ENCODE results near the gene AIG1. TPM values are rescaled to one million over a fixed set of nuclear protein-coding genes. Genes with fewer than 3 reads are reported as not detected.

Gene AIG1
- total and polyA plus RNA-seq, 2 donors (not counting 1 experiment from before 2014, with no cell fraction given), result 40.6 to 42.2 TPM

GRCh38 chr6:143346004-143346403, 285.3 kb downstream of the AIG1 start:
- H3K36me3 ChIP-seq (ENCODE audit: control insufficient read depth, insufficient read depth, low read length), result no peaks in the 10 kb centered on the region
- DNase-seq (ENCODE audit: low read depth in 2 of 2), result no peak
- H2AFZ ChIP-seq (ENCODE audit: low read length), result no peak overlapping the region
- H3K27ac ChIP-seq (ENCODE audit: insufficient read depth, low read length), result no peak overlapping the region
- no peaks in the 10 kb centered on the region for H3K79me2 ChIP-seq (ENCODE audit: control insufficient read depth, insufficient read depth, low read length)
- H3K4me1 ChIP-seq (ENCODE audit: control insufficient read depth, extremely low read depth, insufficient read depth, low read length), result no peaks in the 10 kb centered on the region
- no peak for TF ChIP-seq EZH2 (IDR thresholded peaks at IDR 0.05; ENCODE audit: low read length, missing control alignments)
- TF ChIP-seq, protein P1, sequence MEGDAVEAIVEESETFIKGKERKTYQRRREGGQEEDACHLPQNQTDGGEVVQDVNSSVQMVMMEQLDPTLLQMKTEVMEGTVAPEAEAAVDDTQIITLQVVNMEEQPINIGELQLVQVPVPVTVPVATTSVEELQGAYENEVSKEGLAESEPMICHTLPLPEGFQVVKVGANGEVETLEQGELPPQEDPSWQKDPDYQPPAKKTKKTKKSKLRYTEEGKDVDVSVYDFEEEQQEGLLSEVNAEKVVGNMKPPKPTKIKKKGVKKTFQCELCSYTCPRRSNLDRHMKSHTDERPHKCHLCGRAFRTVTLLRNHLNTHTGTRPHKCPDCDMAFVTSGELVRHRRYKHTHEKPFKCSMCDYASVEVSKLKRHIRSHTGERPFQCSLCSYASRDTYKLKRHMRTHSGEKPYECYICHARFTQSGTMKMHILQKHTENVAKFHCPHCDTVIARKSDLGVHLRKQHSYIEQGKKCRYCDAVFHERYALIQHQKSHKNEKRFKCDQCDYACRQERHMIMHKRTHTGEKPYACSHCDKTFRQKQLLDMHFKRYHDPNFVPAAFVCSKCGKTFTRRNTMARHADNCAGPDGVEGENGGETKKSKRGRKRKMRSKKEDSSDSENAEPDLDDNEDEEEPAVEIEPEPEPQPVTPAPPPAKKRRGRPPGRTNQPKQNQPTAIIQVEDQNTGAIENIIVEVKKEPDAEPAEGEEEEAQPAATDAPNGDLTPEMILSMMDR (conservative IDR thresholded peaks at IDR 0.05 in 1 of 2, IDR thresholded peaks at IDR 0.05 in 1 of 2; ENCODE audit: low read depth in 1 of 2, low read length in 2 of 2), result no peak
- H3K9me3 ChIP-seq (ENCODE audit: control insufficient read depth, insufficient read depth, low read depth, low read length), result no peaks in the 10 kb centered on the region
- H4K20me1 ChIP-seq (ENCODE audit: control insufficient read depth, extremely low read depth, insufficient read depth, low read length), result no peaks in the 10 kb centered on the region
- no peak overlapping the region for H3K9ac ChIP-seq (ENCODE audit: insufficient read depth, low read length)
- H3K27me3 ChIP-seq (ENCODE audit: control insufficient read depth, insufficient read depth, low read length), result no peaks in the 10 kb centered on the region
- no peak overlapping the region for H3K4me2 ChIP-seq (ENCODE audit: extremely low read depth, insufficient read depth, low read length)
- H3K4me3 ChIP-seq (replicated peaks in 1 of 4; ENCODE audit: control extremely low read depth in 1 of 4, insufficient read depth in 1 of 4, low read depth in 3 of 4, low read length in 4 of 4), result no peak overlapping the region

GRCh38 chr6:143348531-143348930, 287.8 kb downstream of the AIG1 start:
- TF ChIP-seq, protein P1 (conservative IDR thresholded peaks at IDR 0.05 in 1 of 2, IDR thresholded peaks at IDR 0.05 in 1 of 2; ENCODE audit: low read depth in 1 of 2, low read length in 2 of 2), result no peak
- no peak for TF ChIP-seq EZH2 (IDR thresholded peaks at IDR 0.05; ENCODE audit: low read length, missing control alignments)
- Histone ChIP-seq H3K4me2 (ENCODE audit: extremely low read depth, insufficient read depth, low read length) (no peak overlapping the region), H3K79me2 (ENCODE audit: control insufficient read depth, insufficient read depth, low read length) (no peaks in the 10 kb centered on the region), H3K9me3 (ENCODE audit: control insufficient read depth, insufficient read depth, low read depth, low read length) (no peaks in the 10 kb centered on the region), H3K27me3 (ENCODE audit: control insufficient read depth, insufficient read depth, low read length) (no peaks in the 10 kb centered on the region), H3K36me3 (ENCODE audit: control insufficient read depth, insufficient read depth, low read length) (no peaks in the 10 kb centered on the region), H4K20me1 (ENCODE audit: control insufficient read depth, extremely low read depth, insufficient read depth, low read length) (no peaks in the 10 kb centered on the region), H3K4me3 (replicated peaks in 1 of 4; ENCODE audit: control extremely low read depth in 1 of 4, insufficient read depth in 1 of 4, low read depth in 3 of 4, low read length in 4 of 4) (no peak overlapping the region), H3K9ac (ENCODE audit: insufficient read depth, low read length) (no peak overlapping the region), H3K27ac (ENCODE audit: insufficient read depth, low read length) (no peak overlapping the region), H3K4me1 (ENCODE audit: control insufficient read depth, extremely low read depth, insufficient read depth, low read length) (no peaks in the 10 kb centered on the region), H2AFZ (ENCODE audit: low read length) (no peak overlapping the region)
- DNase-seq (ENCODE audit: low read depth in 2 of 2), result peak in 1 of 2 donors; percentile 57

DNA sequence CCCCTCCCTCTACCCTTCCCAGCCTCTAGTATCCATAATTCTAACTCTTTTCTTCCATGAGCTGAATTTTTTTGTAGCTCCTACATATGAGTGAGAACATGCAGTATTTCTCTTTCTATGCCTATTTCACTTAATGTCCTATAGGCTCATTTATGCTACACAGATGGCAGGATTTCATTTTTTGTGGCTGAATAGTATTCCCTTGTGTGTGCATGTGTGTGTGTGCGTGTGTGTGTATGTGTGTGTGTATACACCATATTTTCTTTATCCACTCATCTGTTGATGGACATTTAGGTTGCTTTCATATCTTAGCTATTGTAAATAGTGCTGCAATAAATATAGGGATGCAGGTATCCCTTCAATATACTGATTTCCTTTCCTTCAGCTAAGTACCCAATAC, 288.8 kb downstream of the AIG1 start:
- H3K27ac ChIP-seq (ENCODE audit: insufficient read depth, low read length), result no peak overlapping the region
- H3K9ac ChIP-seq (ENCODE audit: insufficient read depth, low read length), result no peak overlapping the region
- H2AFZ ChIP-seq (ENCODE audit: low read length), result no peak overlapping the region
- H3K79me2 ChIP-seq (ENCODE audit: control insufficient read depth, insufficient read depth, low read length), result no peaks in the 10 kb centered on the region
- H3K9me3 ChIP-seq (ENCODE audit: control insufficient read depth, insufficient read depth, low read depth, low read length), result no peaks in the 10 kb centered on the region
- no peaks in the 10 kb centered on the region for H4K20me1 ChIP-seq (ENCODE audit: control insufficient read depth, extremely low read depth, insufficient read depth, low read length)
- no peak for TF ChIP-seq EZH2 (IDR thresholded peaks at IDR 0.05; ENCODE audit: low read length, missing control alignments)
- TF ChIP-seq, protein P1 (conservative IDR thresholded peaks at IDR 0.05 in 1 of 2, IDR thresholded peaks at IDR 0.05 in 1 of 2; ENCODE audit: low read depth in 1 of 2, low read length in 2 of 2), result no peak
- no peak for DNase-seq (ENCODE audit: low read depth in 2 of 2)
- H3K4me3 ChIP-seq (replicated peaks in 1 of 4; ENCODE audit: control extremely low read depth in 1 of 4, insufficient read depth in 1 of 4, low read depth in 3 of 4, low read length in 4 of 4), result no peak overlapping the region
- H3K27me3 ChIP-seq (ENCODE audit: control insufficient read depth, insufficient read depth, low read length), result no peaks in the 10 kb centered on the region
- no peaks in the 10 kb centered on the region for H3K36me3 ChIP-seq (ENCODE audit: control insufficient read depth, insufficient read depth, low read length)
- H3K4me2 ChIP-seq (ENCODE audit: extremely low read depth, insufficient read depth, low read length), result no peak overlapping the region
- no peaks in the 10 kb centered on the region for H3K4me1 ChIP-seq (ENCODE audit: control insufficient read depth, extremely low read depth, insufficient read depth, low read length)
